ENCODE measurements around the gene ULBP2. TPM values are rescaled to one million over a fixed set of nuclear protein-coding genes. Genes with fewer than 3 reads are reported as not detected.
"Not testable (repeated sequence)": the region's sequence is repeated elsewhere in the genome, so short reads cannot be mapped to it uniquely, and the experiment has no call there.

ULBP2 gene
- total RNA-seq, 1 donor from 2014 or later = not detected

GRCh38 chr6:149969635-149970034 is 27.8 kb downstream of the ULBP2 start:
- peaks cover 95% of the 10 kb centered on the region for H3K27me3 Mint-ChIP-seq
- H3K4me3 Mint-ChIP-seq = no peak overlapping the region
- TF ChIP-seq CTCF (conservative IDR thresholded peaks at IDR 0.05) = no peak
- peaks cover 5% of the 10 kb centered on the region for H3K36me3 Mint-ChIP-seq
- H3K9me3 Mint-ChIP-seq = no peaks in the 10 kb centered on the region
- H3K4me1 Mint-ChIP-seq (ENCODE audit: unreplicated experiment) = peaks cover 11% of the 10 kb centered on the region
- no peak overlapping the region for H3K27ac Mint-ChIP-seq
- DNase-seq (ENCODE audit: extremely low spot score, unreplicated experiment) = peak; percentile 34

- H3K36me3 Mint-ChIP-seq; H3K9me3 Mint-ChIP-seq; H3K27ac Mint-ChIP-seq; DNase-seq (ENCODE audit: extremely low spot score, unreplicated experiment); H3K4me3 Mint-ChIP-seq; H3K4me1 Mint-ChIP-seq (ENCODE audit: unreplicated experiment): not testable (repeated sequence)
- H3K27me3 Mint-ChIP-seq = peaks cover 94% of the 10 kb centered on the region
Measured at GRCh38 chr6:149974394-149974793, 32.6 kb downstream of the ULBP2 start.

GRCh38 chr6:149974825-149975224 is 33.0 kb downstream of the ULBP2 start:
- Mint-ChIP-seq H3K4me1 (ENCODE audit: unreplicated experiment) (no peaks in the 10 kb centered on the region), H3K27me3 (peaks cover 94% of the 10 kb centered on the region), H3K4me3 (no peak overlapping the region), H3K36me3 (no peaks in the 10 kb centered on the region), H3K9me3 (no peaks in the 10 kb centered on the region), H3K27ac (no peak overlapping the region)
- no peak for DNase-seq (ENCODE audit: extremely low spot score, unreplicated experiment)
- TF ChIP-seq CTCF (conservative IDR thresholded peaks at IDR 0.05) = no peak

DNA sequence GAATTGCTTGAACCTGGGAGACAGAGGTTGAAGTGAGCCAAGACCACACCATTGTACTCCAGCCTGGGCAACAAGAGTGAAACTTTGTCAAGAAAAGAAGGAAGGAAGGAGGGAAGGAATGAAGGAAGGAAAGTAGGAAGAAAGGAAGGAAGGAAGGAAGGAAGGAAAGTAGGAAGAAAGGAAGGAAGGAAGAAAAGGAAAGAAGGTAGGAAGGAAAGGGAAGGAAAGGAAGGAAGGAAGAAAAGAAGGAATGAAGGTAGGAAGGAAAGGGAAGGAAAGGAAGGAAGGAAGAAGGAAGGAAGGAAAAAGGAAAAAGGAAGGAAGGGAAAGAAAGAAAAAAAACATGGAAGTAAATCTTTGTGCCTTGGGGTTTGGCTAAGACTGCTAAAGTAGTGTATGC is 33.6 kb downstream of the ULBP2 start:
- Mint-ChIP-seq H3K36me3 (no peaks in the 10 kb centered on the region), H3K27me3 (peaks cover 93% of the 10 kb centered on the region), H3K27ac (no peak overlapping the region), H3K4me1 (ENCODE audit: unreplicated experiment) (no peaks in the 10 kb centered on the region), H3K4me3 (no peak overlapping the region), H3K9me3 (no peaks in the 10 kb centered on the region)
- no peak for TF ChIP-seq CTCF (conservative IDR thresholded peaks at IDR 0.05)
- DNase-seq (ENCODE audit: extremely low spot score, unreplicated experiment) = no peak

DNA sequence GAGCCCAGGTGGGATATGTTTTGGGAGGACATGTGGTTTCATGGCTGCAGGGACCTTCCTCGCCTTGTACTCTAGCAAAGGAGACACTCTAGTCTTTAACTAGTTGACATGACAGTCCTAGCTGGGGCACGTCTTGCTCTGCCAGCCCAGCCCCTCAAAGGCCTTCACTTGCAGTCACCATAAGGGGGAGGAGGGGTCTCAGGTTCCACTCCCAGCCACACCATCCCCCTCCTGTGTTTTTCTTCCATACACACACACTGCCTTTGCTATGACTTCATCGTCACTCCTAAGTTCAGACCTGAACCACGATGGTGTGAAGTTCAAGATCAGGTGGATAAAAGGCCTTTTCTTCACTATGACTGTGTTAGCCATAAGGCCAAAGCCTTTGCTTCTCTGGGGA is 35.4 kb downstream of the ULBP2 start:
- no peaks in the 10 kb centered on the region for H3K36me3 Mint-ChIP-seq
- H3K27me3 Mint-ChIP-seq = peaks cover 96% of the 10 kb centered on the region
- H3K9me3 Mint-ChIP-seq = no peaks in the 10 kb centered on the region
- no peak for DNase-seq (ENCODE audit: extremely low spot score, unreplicated experiment)
- TF ChIP-seq CTCF (conservative IDR thresholded peaks at IDR 0.05) = no peak
- no peak overlapping the region for H3K4me3 Mint-ChIP-seq
- H3K27ac Mint-ChIP-seq = no peak overlapping the region
- no peaks in the 10 kb centered on the region for H3K4me1 Mint-ChIP-seq (ENCODE audit: unreplicated experiment)

GRCh38 chr6:149978610-149979009 is 36.8 kb downstream of the ULBP2 start:
- Mint-ChIP-seq H3K9me3 (no peaks in the 10 kb centered on the region), H3K27ac (no peak overlapping the region), H3K4me1 (ENCODE audit: unreplicated experiment) (no peaks in the 10 kb centered on the region), H3K36me3 (no peaks in the 10 kb centered on the region), H3K27me3 (peaks cover 97% of the 10 kb centered on the region), H3K4me3 (no peak overlapping the region)
- no peak for DNase-seq (ENCODE audit: extremely low spot score, unreplicated experiment)
- no peak for TF ChIP-seq CTCF (conservative IDR thresholded peaks at IDR 0.05)

Data from type B pancreatic cell (in vitro differentiated cells).